Adrenal gland (tissue), 12 donors: ENCODE data around the gene GBGT1. TPM values are rescaled to one million over a fixed set of nuclear protein-coding genes. Genes with fewer than 3 reads are reported as not detected.

ENCODE experiments used
- DNase-seq, 7 donors: peaks; one replicate each; pipeline ENCODE4 v3.0.0-alpha.2; 2019 to 2020
- H3K27ac ChIP-seq, 5 donors: fragments of 200-600 bp; sonication (generic) in 4 of 5; 1 replicate in 3 of 5; 2 replicates in 2 of 5; pipeline versions ENCODE4 v1.5.1 to v1.8.0; 2016 to 2020; ENCODE audit warnings: mild to moderate bottlenecking in 1 of 5
- H3K27me3 ChIP-seq: fragments of 200-600 bp; 2 replicates; pipeline ENCODE4 v1.8.0; 2021
- H3K36me3 ChIP-seq, 2 donors: fragments of 200-600 bp; replicated peaks in 1 of 2; 1 replicate in 1 of 2; 2 replicates in 1 of 2; pipeline versions ENCODE4 v1.5.1 to v1.8.0; 2018 to 2022
- H3K4me1 ChIP-seq, 2 donors: fragments of 200-600 bp; replicated peaks in 1 of 2; 1 replicate in 1 of 2; 2 replicates in 1 of 2; pipeline versions ENCODE4 v1.5.1 to v1.8.0; 2018 to 2021
- H3K4me3 ChIP-seq, 4 donors: fragments of 200-600 bp; sonication (generic) in 3 of 4; one replicate each; pipeline ENCODE4 v1.5.1; 2016 to 2018
- H3K9me3 ChIP-seq, 3 donors: fragments of 200-600 bp; sonication (generic) in 1 of 3; replicated peaks in 1 of 3; 1 replicate in 2 of 3; 2 replicates in 1 of 3; pipeline versions ENCODE4 v1.5.1 to v1.8.0; 2016 to 2021
- CTCF ChIP-seq, 6 experiments: fragments of 450-650 bp in 4 of 6; fragments of 200-600 bp in 2 of 6; sonication (generic) in 1 of 6; IDR thresholded peaks; 1 replicate in 5 of 6; 2 replicates in 1 of 6; pipeline versions ENCODE4 v1.5.1 to v1.8.0; 2016 to 2021; ENCODE audit warnings: antibody characterized with exemption in 6 of 6, mild to moderate bottlenecking in 2 of 6, moderate library complexity in 1 of 6
- POLR2A ChIP-seq, 2 donors: fragments of 450-650 bp; IDR thresholded peaks; one replicate each; pipeline ENCODE4 v1.6.1; 2017; ENCODE audit warnings: antibody characterized with exemption in 2 of 2, mild to moderate bottlenecking in 2 of 2, moderate library complexity in 1 of 2
- WGBS, 4 donors: extraction: QIAGEN DNeasy Blood & Tissue Kit in 2 of 4; methylation state at CpG; one replicate each; pipeline versions ENCODE4 v1.1.5 to v1.1.7; 2013 to 2017; 5-methylcytosine and 5-hydroxymethylcytosine counted together
- intact Hi-C, 2 donors: fragments of 100-400 bp; cut with DNase I; formaldehyde crosslinking; loops; one replicate each; pipeline versions ENCODE4 v1.14.1 to v1.15.0; 2022 to 2023
- polyA plus RNA-seq, 3 donors: library from polyadenylated mRNA; stranded (reverse); fragments of 200-250 nt in 2 of 3; fragments of 350-450 nt in 1 of 3; fragmentation: Illumina TruSeq in 1 of 3; extraction: RNeasy Lipid Tissue Mini Kit (QIAGEN cat#74804) in 1 of 3; gene quantifications; one replicate each; pipeline ENCODE4 v1.2.3, GENCODE V29; 2013 to 2014
- total RNA-seq, 9 donors: library from RNA; depleted of rRNA in 4 of 9; stranded (reverse); fragments of >200 nt in 4 of 9; fragments of 120-200 nt in 1 of 9; fragmentation: NEBNext Ultra II Directional in 1 of 9; extraction: Animal tissue kit (Norgen Biotek cat#: 25700) in 1 of 9; gene quantifications; one replicate each; pipeline versions ENCODE4 v1.1.0 to v1.2.4, GENCODE V29; 2013 to 2023
- donor health status: healthy with polysubstance abuse.
- donor health status: Bipolar disorder and iron deficiency.
- donor health status: DM: yes; HTN: yes; CAD: no.
- donor health status: DM: no; HTN: no; CAD: no.
- donor health status: DM: no; HTN: no; CAD: no.
- donor health status: DM: yes; HTN: yes; CAD: no.

GBGT1 gene
- total and polyA plus RNA-seq, 12 donors: 3.5 to 67.5 (median 29.2) TPM

DNA sequence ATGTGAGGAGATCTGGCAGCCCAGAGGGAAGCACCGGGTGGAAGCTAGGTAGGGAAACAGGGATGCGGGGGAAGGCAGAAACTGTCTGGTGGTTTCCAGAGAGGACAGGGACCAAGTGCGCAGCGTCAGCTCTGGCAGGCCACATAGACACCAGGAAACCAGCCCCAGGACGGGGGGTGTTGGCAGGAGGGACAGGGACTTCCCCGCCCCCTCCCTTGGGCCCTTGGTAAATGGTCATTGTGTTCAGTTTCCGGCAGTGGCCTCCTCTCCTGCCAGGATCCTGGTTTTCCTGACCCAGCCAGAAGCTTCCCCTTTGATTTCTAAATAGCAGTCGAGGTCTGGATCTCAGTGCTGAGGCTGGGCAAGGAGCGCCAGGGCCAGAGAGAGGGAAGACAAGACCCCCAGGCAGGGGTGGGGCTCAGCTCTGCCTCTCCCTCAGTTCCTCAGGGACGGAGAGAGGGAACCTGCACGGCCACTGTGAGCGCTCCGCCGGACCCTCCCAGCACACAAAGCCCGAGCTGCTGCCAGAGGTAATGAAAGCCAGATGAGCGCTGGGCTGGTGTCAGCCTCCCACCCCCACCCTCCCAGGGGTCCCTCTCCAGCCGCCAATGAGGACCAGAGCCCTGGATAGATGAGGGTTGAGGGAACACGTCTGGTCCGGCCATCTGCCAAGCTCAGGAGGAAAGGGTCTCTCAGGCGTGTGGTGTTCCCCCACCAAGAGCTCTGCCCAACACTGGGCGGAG lies 44.4 kb downstream of the GBGT1 start:
- H3K27me3 ChIP-seq: no peaks in the 10 kb centered on the region
- intact Hi-C loops: no loop called here
- H3K4me1 ChIP-seq: peaks cover 81 to 88% of the 10 kb centered on the region in 2 donors
- H3K4me3 ChIP-seq: peak overlapping the region in 1 of 4 donors; percentile 82
- peak overlapping the region; percentile 4 to 96 (median 85) for H3K27ac ChIP-seq
- 58 to 69% (median 64%) methylated on average over 8 to 21 of the region's 21 CpGs for WGBS, 4 donors
- peak in 5 of 7 donors; percentile 43 to 86 (median 63) for DNase-seq
- H3K36me3 ChIP-seq: no peaks in the 10 kb centered on the region
- H3K9me3 ChIP-seq: no peaks in the 10 kb centered on the region
- peak; percentile 10 to 18 for TF ChIP-seq POLR2A (IDR thresholded peaks at IDR 0.05)
- no peak for TF ChIP-seq CTCF (IDR thresholded peaks at IDR 0.05)

DNA sequence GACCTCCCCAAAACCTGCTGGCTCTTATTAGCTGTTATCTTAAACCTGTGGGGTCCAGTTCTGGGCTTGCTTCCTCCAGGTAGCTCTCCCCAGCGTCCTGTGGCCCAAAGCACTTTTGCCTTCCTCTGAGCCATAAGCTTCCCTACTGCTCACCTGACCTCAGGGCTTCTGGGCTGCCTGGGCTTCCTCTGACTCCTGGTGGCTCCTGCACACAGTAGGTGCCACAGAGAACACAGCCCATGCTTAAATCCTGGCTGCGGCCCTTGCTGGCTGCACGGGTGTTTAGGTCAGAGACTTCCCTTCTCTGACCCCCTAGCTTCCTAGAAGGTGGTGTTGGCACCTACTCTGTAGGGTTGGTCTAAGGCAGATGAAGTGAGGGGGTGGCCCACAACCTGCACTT lies 45.1 kb downstream of the GBGT1 start:
- Histone ChIP-seq H3K27ac (peak overlapping the region in 4 of 5 donors; percentile 35 to 96 (median 89)), H3K36me3 (no peaks in the 10 kb centered on the region), H3K9me3 (no peaks in the 10 kb centered on the region), H3K27me3 (no peaks in the 10 kb centered on the region), H3K4me1 (peaks cover 88 to 95% of the 10 kb centered on the region in 2 donors), H3K4me3 (no peak overlapping the region)
- 65 to 89% (median 80%) methylated on average over 1 to 3 of the region's 3 CpGs for WGBS, 4 donors
- TF ChIP-seq CTCF (IDR thresholded peaks at IDR 0.05) (no peak), POLR2A (IDR thresholded peaks at IDR 0.05) (no peak)
- DNase-seq: peak in 1 of 7 donors; percentile 7
- intact Hi-C loops: no loop called here

DNA sequence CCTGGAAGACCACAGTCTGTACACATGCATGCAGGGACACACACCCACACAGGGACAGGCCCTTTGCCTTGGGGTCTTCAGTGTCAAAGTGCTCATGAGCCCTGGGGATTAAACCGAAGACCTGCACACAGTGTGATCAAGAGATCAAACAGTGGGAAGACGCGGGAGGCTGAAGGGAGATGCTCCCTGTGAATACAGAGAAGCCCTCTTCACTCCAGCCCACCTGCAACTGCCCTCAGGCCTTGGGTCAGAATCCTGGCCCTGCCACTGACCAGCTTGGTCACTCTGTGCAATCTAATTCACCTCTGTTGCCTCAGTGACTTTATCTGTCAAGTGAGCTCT lies 45.6 kb downstream of the GBGT1 start:
- Histone ChIP-seq H3K27ac (peak overlapping the region in 4 of 5 donors; percentile 71 to 96 (median 89)), H3K36me3 (no peaks in the 10 kb centered on the region), H3K27me3 (no peaks in the 10 kb centered on the region), H3K4me1 (peaks cover 89 to 95% of the 10 kb centered on the region in 2 donors), H3K4me3 (no peak overlapping the region), H3K9me3 (no peaks in the 10 kb centered on the region)
- intact Hi-C loops: no loop called here
- TF ChIP-seq CTCF (IDR thresholded peaks at IDR 0.05) (no peak), POLR2A (IDR thresholded peaks at IDR 0.05) (no peak)
- WGBS, 4 donors: 60 to 83% (median 74%) methylated on average over 3 of the region's 3 CpGs
- DNase-seq: no peak

DNA sequence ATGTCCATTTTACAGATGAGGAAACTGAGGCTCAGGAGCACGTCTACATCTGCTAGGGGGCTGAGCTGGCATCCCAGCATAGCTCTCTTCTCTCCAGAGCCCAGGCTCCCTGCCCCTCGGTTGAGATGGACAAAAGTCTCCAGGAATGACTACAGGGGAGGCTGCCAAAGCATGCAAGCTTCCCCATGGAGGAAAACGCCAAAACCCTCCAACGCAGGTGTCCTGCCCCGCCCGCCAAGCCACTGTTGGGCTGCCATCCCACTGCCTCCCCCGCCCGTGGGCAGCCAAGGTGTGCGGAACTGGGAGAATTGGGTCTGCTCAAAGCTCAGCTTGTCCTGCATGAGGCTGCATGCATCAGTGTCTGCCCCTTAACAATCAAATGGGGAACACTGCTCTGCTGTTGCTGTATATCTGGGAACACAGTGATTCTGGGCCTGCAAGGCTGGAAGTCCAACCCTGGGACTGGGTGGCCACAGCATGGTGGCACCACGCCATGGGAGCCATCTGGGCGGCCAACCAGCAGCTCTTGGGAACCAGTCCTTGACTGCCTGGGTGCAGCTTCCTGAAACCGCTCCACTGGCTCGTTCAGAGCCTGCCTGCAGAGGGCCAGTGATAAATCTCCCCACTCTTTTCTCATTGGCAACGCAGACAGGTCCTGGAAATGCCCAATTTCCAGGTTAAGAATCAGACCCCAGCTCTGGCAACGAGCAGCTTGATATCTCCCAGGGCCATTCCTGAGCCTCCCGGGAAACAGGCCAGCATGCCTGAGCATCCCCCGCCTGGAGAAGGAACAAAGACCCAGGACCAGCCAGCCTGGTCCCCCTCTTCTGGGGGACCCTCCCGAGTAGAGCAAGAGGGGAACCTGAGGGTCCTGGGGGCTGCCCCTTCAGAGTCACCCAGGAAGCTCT lies 46.2 kb downstream of the GBGT1 start:
- H3K4me1 ChIP-seq: peaks cover 89 to 94% of the 10 kb centered on the region in 2 donors
- no peaks in the 10 kb centered on the region for H3K9me3 ChIP-seq
- TF ChIP-seq CTCF (IDR thresholded peaks at IDR 0.05) (peak in 3 of 6 experiments; percentile 17 to 33 (median 24)), POLR2A (IDR thresholded peaks at IDR 0.05) (peak in 1 of 2 donors; percentile 68)
- H3K36me3 ChIP-seq: no peaks in the 10 kb centered on the region
- 37 to 58% (median 48%) methylated on average over 6 to 18 of the region's 18 CpGs for WGBS, 4 donors
- H3K4me3 ChIP-seq: no peak overlapping the region
- peak overlapping the region in 4 of 5 donors; percentile 71 to 96 (median 89) for H3K27ac ChIP-seq
- no peaks in the 10 kb centered on the region for H3K27me3 ChIP-seq
- intact Hi-C loops: no loop called here
- peak; percentile 84 to 96 (median 95) for DNase-seq
